H1 (cell line): ENCODE measurements around the gene DNAH1. TPM values are rescaled to one million over a fixed set of nuclear protein-coding genes. Genes with fewer than 3 reads are reported as not detected.

Experiments
- CTCF ChIA-PET: fragments of 300-600 bp; sonication (Branson Sonifier 250); formaldehyde crosslinking; loops from one replicate; lab custom pipeline; 2021; ENCODE audit not compliant: partially characterized antibody; lab: Charles Lee
- POLR2A ChIA-PET: fragments of 300-600 bp; sonication (Branson Sonifier 250); formaldehyde crosslinking; loops from one replicate; lab custom pipeline; 2021; ENCODE audit warnings: inconsistent platforms; ENCODE audit not compliant: partially characterized antibody; lab: Charles Lee
- DNase-seq, 2 experiments: peaks; one replicate each; pipeline versions ENCODE4 v3.0.0 to v3.0.0-alpha.2; 2010 to 2022; ENCODE audit warnings: low spot score in 2 of 2, low read depth in 1 of 2, mixed read lengths in 1 of 2
- FAIRE-seq: peaks from 2 replicates; lab custom pipeline; 2011; peaks lifted over from hg19 to GRCh38; lab: Jason Lieb, UNC
- H2AFZ ChIP-seq: 2 replicates; pipeline ENCODE4 v1.8.1; 2012; ENCODE audit warnings: low read length, inconsistent platforms
- H2AK5ac ChIP-seq: 2 replicates; pipeline ENCODE4 v1.6.1; 2013; ENCODE audit warnings: low read depth, low read length
- H2BK120ac ChIP-seq: replicated peaks from 2 replicates; pipeline ENCODE3; 2013; ENCODE audit warnings: low read depth, low read length, inconsistent platforms
- H2BK12ac ChIP-seq: 2 replicates; pipeline ENCODE4 v1.6.1; 2013; ENCODE audit warnings: low read depth, low read length
- H2BK15ac ChIP-seq: 2 replicates; pipeline ENCODE4 v1.6.1; 2013; ENCODE audit warnings: low read length
- H2BK20ac ChIP-seq: 2 replicates; pipeline ENCODE4 v1.6.1; 2013; ENCODE audit warnings: low read length
- H2BK5ac ChIP-seq: 2 replicates; pipeline ENCODE4 v1.6.1; 2013; ENCODE audit warnings: low read depth, low read length
- H3K14ac ChIP-seq: 2 replicates; pipeline ENCODE4 v1.6.1; 2013; ENCODE audit warnings: inconsistent platforms; ENCODE audit not compliant: insufficient read length
- H3K18ac ChIP-seq: 2 replicates; pipeline ENCODE4 v1.6.1; 2013; ENCODE audit warnings: low read length; ENCODE audit errors: extremely low read depth
- H3K23ac ChIP-seq: 2 replicates; pipeline ENCODE4 v1.6.1; 2013; ENCODE audit warnings: inconsistent platforms; ENCODE audit not compliant: insufficient read length
- H3K23me2 ChIP-seq: 2 replicates; pipeline ENCODE4 v1.6.1; 2013; ENCODE audit warnings: low read depth, low read length
- H3K27ac ChIP-seq: 2 replicates; pipeline ENCODE4 v1.6.1; 2011; ENCODE audit warnings: low read depth, low read length, inconsistent platforms
- H3K27me3 ChIP-seq, 4 experiments: replicated peaks in 1 of 4; 1 replicate in 1 of 4; 2 replicates in 3 of 4; pipeline versions ENCODE4 v1.6.1 to v1.8.1; 2011 to 2013; ENCODE audit warnings: low read length in 3 of 4, mild to moderate bottlenecking in 3 of 4, inconsistent platforms in 2 of 4, mixed read lengths in 2 of 4, moderate library complexity in 1 of 4; ENCODE audit not compliant: control insufficient read depth in 3 of 4, insufficient read depth in 3 of 4; ENCODE audit errors: extremely low read depth in 1 of 4
- H3K36me3 ChIP-seq, 4 experiments: 2 replicates each; pipeline versions ENCODE4 v1.6.1 to v1.8.1; 2011 to 2013; ENCODE audit warnings: mild to moderate bottlenecking in 4 of 4, low read length in 3 of 4, moderate library complexity in 2 of 4, control low read depth in 1 of 4, inconsistent platforms in 1 of 4; ENCODE audit not compliant: insufficient read depth in 4 of 4, control insufficient read depth in 2 of 4
- H3K4ac ChIP-seq: replicated peaks from 2 replicates; pipeline ENCODE3; 2013; ENCODE audit warnings: low read length, low read depth, mixed read lengths, inconsistent platforms; ENCODE audit not compliant: insufficient read length
- H3K4me1 ChIP-seq, 4 experiments: replicated peaks in 1 of 4; 1 replicate in 1 of 4; 2 replicates in 3 of 4; pipeline versions ENCODE4 v1.6.1 to v1.8.1; 2011 to 2013; ENCODE audit warnings: low read length in 3 of 4, inconsistent platforms in 2 of 4, mixed read lengths in 1 of 4; ENCODE audit not compliant: insufficient read depth in 4 of 4, control insufficient read depth in 3 of 4
- H3K4me2 ChIP-seq, 2 experiments: 2 replicates each; pipeline versions ENCODE4 v1.6.1 to v1.8.1; 2011 to 2013; ENCODE audit warnings: low read depth in 2 of 2, low read length in 2 of 2, control low read depth in 1 of 2, inconsistent platforms in 1 of 2, mild to moderate bottlenecking in 1 of 2; ENCODE audit not compliant: insufficient read depth in 1 of 2
- H3K4me3 ChIP-seq, 4 experiments: fragments of 200-600, 300-600 bp in 1 of 4; sonication (generic), shearing (Covaris generic), sonication (Bioruptor Twin) in 1 of 4; 2 replicates each; pipeline versions ENCODE4 v1.5.1 to v1.8.1; 2011 to 2016; ENCODE audit warnings: low read length in 4 of 4, low read depth in 3 of 4, control low read depth in 2 of 4, inconsistent platforms in 2 of 4, mild to moderate bottlenecking in 2 of 4, mixed read lengths in 1 of 4, moderate library complexity in 1 of 4; ENCODE audit not compliant: insufficient read depth in 2 of 4; ENCODE audit errors: extremely low read depth in 1 of 4
- H3K56ac ChIP-seq: replicated peaks from 2 replicates; pipeline ENCODE3; 2013; ENCODE audit warnings: low read depth, mild to moderate bottlenecking, mixed read lengths, low read length, inconsistent platforms; ENCODE audit not compliant: insufficient read length
- H3K79me1 ChIP-seq: 2 replicates; pipeline ENCODE4 v1.6.1; 2013; ENCODE audit warnings: low read depth, low read length, control low read depth
- H3K79me2 ChIP-seq, 2 experiments: 2 replicates each; pipeline versions ENCODE4 v1.6.1 to v1.8.1; 2012 to 2013; ENCODE audit warnings: low read length in 2 of 2, mild to moderate bottlenecking in 2 of 2, inconsistent platforms in 1 of 2; ENCODE audit not compliant: insufficient read depth in 2 of 2, control insufficient read depth in 1 of 2
- H3K9ac ChIP-seq, 4 experiments: replicated peaks in 1 of 4; 1 replicate in 1 of 4; 2 replicates in 3 of 4; pipeline versions ENCODE4 v1.6.1 to v1.8.1; 2011 to 2013; ENCODE audit warnings: low read depth in 3 of 4, low read length in 3 of 4, control low read depth in 2 of 4, mild to moderate bottlenecking in 2 of 4, moderate library complexity in 2 of 4, inconsistent platforms in 1 of 4; ENCODE audit errors: extremely low read depth in 1 of 4
- H3K9me3 ChIP-seq, 2 experiments: 2 replicates each; pipeline versions ENCODE4 v1.6.1 to v1.8.1; 2012 to 2013; ENCODE audit warnings: mild to moderate bottlenecking in 2 of 2, moderate library complexity in 2 of 2, control low read depth in 1 of 2, inconsistent platforms in 1 of 2, low read depth in 1 of 2, low read length in 1 of 2, mixed read lengths in 1 of 2; ENCODE audit not compliant: insufficient read depth in 2 of 2
- H4K20me1 ChIP-seq, 2 experiments: replicated peaks in 1 of 2; 2 replicates each; pipeline versions ENCODE3 to v1.8.1; 2011 to 2013; ENCODE audit warnings: inconsistent platforms in 2 of 2, low read length in 2 of 2, mild to moderate bottlenecking in 1 of 2; ENCODE audit not compliant: insufficient read depth in 2 of 2, control insufficient read depth in 1 of 2
- H4K5ac ChIP-seq: 2 replicates; pipeline ENCODE4 v1.6.1; 2013; ENCODE audit warnings: low read length, low read depth, mixed read lengths, inconsistent platforms; ENCODE audit not compliant: insufficient read length
- H4K8ac ChIP-seq: 2 replicates; pipeline ENCODE4 v1.8.0; 2013; ENCODE audit warnings: mild to moderate bottlenecking, moderate library complexity, low read length, inconsistent platforms; ENCODE audit not compliant: insufficient read depth; ENCODE audit errors: extremely low read depth
- H4K91ac ChIP-seq: replicated peaks from 2 replicates; pipeline ENCODE3; 2013; ENCODE audit warnings: low read length, mixed read lengths, inconsistent platforms; ENCODE audit not compliant: insufficient read length
- ASH2L ChIP-seq: fragments of 200-600, 300-600 bp; sonication (generic); IDR thresholded peaks from one replicate; pipeline ENCODE4 v1.7.1; 2017; ENCODE audit warnings: low read length
- CEBPB ChIP-seq: IDR thresholded peaks from 2 replicates; pipeline ENCODE4 v1.6.1; 2012; ENCODE audit warnings: low read depth, low read length
- EZH2 ChIP-seq: fragments of 200-600 bp; sonication (generic); IDR thresholded peaks from 2 replicates; pipeline ENCODE4 v1.7.1; 2012; ENCODE audit warnings: low read depth, mild to moderate bottlenecking, moderate library complexity, low read length, inconsistent platforms; ENCODE audit not compliant: severe bottlenecking
- TBP ChIP-seq: IDR thresholded peaks from 2 replicates; pipeline ENCODE4 v1.6.1; 2011; ENCODE audit warnings: low read depth, low read length, improper control_type of control experiment
- TEAD4 ChIP-seq: IDR thresholded peaks from 2 replicates; pipeline ENCODE4 v1.6.1; 2012; ENCODE audit warnings: low read depth, low read length, inconsistent platforms, mixed read lengths
- WGBS, 2 experiments: shearing (Covaris generic) in 1 of 2; methylation state at CpG; one replicate each; pipeline versions ENCODE4 v1.1.6 to v1.1.7; 2013 to 2015; ENCODE audit warnings: low lambda C conversion rate in 2 of 2, mixed read lengths in 2 of 2, inconsistent platforms in 1 of 2, low coverage in 1 of 2, missing lambda C conversion rate in 1 of 2; ENCODE audit not compliant: insufficient replicate concordance in 2 of 2, insufficient coverage in 1 of 2, insufficient read length in 1 of 2; ENCODE audit errors: extremely low coverage in 1 of 2, missing lambda C conversion rate in 1 of 2; 5-methylcytosine and 5-hydroxymethylcytosine counted together
- polyA plus RNA-seq, 7 experiments: library from polyadenylated mRNA; depleted of rRNA in 3 of 7; stranded (reverse) in 5 of 7; unstranded in 2 of 7; fragments of >200 nt in 5 of 7; fragments of 200-250 nt in 2 of 7; gene quantifications; 1 replicate in 5 of 7; 2 replicates in 1 of 7; 4 replicates in 1 of 7; pipeline versions ENCODE4 v1.2.1 to v1.2.3, GENCODE V29; 2011 to 2013; ENCODE audit warnings: missing spikeins in 2 of 7, mixed read lengths in 2 of 7
- total RNA-seq: library from RNA; stranded (reverse); fragmentation: NEBNext Ultra II Directional; extraction: Animal tissue kit (Norgen Biotek cat#: 25700); gene quantifications from 2 replicates; pipeline ENCODE4 v1.2.1, GENCODE V29; 2021
- TF ChIP-seq, protein P1 (sequence below): IDR thresholded peaks from 2 replicates; pipeline ENCODE4 v1.6.1; 2012; ENCODE audit warnings: inconsistent platforms

Gene DNAH1
- total and polyA plus RNA-seq, 2 of the 8 experiments (the other 6 are each of a cell fraction or from before 2014, with no cell fraction given): 1.0 to 1.5 TPM

DNA sequence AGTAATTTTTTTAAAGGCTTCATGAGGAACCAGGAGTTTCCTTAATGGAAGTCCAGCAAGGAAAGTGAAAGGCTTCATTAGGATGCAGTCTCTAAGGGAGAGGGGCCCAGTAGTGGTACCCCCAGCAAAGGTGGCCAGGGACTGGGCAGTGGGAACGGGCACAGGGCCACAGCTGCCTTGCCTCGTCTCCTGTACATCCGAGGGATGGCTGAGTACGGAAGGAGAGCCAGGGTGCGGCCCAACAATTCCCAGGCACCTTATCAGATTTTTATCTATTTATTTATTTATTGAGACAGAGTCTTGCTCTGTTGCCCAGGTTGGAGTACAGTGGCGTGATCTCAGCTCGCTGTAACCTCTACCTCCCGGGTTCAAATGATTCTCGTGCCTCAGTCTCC lies 114.3 kb downstream of the DNAH1 start:
- FAIRE-seq (no peak), DNase-seq (no peak)
- ChIA-PET CTCF (interaction anchor here (1.3 to 4.4 kb wide), 5 partner anchors 10 to 45 kb away, joined by 3 to 22 read pairs (median 9); no protein-coding TSS in a partner anchor), POLR2A (interaction anchor here (10.5 kb wide), 1 partner anchor 16 kb away, joined by 112 read pairs; the partner anchor contains the start of gene SEMA3G)
- no peak overlapping the region for H2BK120ac ChIP-seq
- H3K79me2 ChIP-seq: no peaks in the 10 kb centered on the region
- no peak overlapping the region for H2BK12ac ChIP-seq
- no peak overlapping the region for H3K9ac ChIP-seq
- no peak overlapping the region for H4K8ac ChIP-seq
- H3K4me2 ChIP-seq: no peak overlapping the region
- no peak overlapping the region for H3K4me3 ChIP-seq
- H2AK5ac ChIP-seq: no peak overlapping the region
- H3K79me1 ChIP-seq: no peaks in the 10 kb centered on the region
- H3K4ac ChIP-seq: no peak overlapping the region
- H3K36me3 ChIP-seq: no peaks in the 10 kb centered on the region
- no peaks in the 10 kb centered on the region for H3K9me3 ChIP-seq
- H3K4me1 ChIP-seq: no peaks in the 10 kb centered on the region; a peak in 1 of 7 replicates
- no peak overlapping the region for H3K27ac ChIP-seq
- H3K27me3 ChIP-seq: no peaks in the 10 kb centered on the region
- H4K20me1 ChIP-seq: no peaks in the 10 kb centered on the region
- no peak overlapping the region for H2AFZ ChIP-seq
- no peak overlapping the region for H4K91ac ChIP-seq
- no peak overlapping the region for H3K23ac ChIP-seq
- no peak overlapping the region for H2BK15ac ChIP-seq
- no peak overlapping the region for H3K18ac ChIP-seq
- no peak overlapping the region for H2BK5ac ChIP-seq
- WGBS, 2 experiments: 94% methylated on average over 9 of the region's 9 CpGs; no CpG with 5 or more reads in 1 of the 2 experiments
- no peak overlapping the region for H4K5ac ChIP-seq
- no peak overlapping the region for H3K56ac ChIP-seq
- H3K23me2 ChIP-seq: no peaks in the 10 kb centered on the region
- no peak overlapping the region for H3K14ac ChIP-seq
- no peak overlapping the region for H2BK20ac ChIP-seq
- no peak for TF ChIP-seq CEBPB
- TF ChIP-seq TEAD4: no peak
- TF ChIP-seq, protein P1, sequence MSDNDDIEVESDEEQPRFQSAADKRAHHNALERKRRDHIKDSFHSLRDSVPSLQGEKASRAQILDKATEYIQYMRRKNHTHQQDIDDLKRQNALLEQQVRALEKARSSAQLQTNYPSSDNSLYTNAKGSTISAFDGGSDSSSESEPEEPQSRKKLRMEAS: no peak
- TF ChIP-seq ASH2L: no peak
- no peak for TF ChIP-seq EZH2
- no peak for TF ChIP-seq TBP
